LNCaP clone FGC (cell line): ENCODE measurements around the gene IGSF21.

Experiments
- DNase-seq: peaks from one replicate; pipeline ENCODE4 v3.0.0-alpha.2; 2011; ENCODE audit warnings: low read depth
- H3K4me3 ChIP-seq: 2 replicates; pipeline ENCODE4 v1.5.1; 2011; ENCODE audit warnings: mild to moderate bottlenecking, low read depth, low read length, control low read depth
- TF ChIP-seq, protein P1 (sequence below): IDR thresholded peaks from 2 replicates; pipeline ENCODE4 v1.5.1; 2012; ENCODE audit warnings: mild to moderate bottlenecking; ENCODE audit not compliant: control insufficient read depth, insufficient read depth; ENCODE audit errors: extremely low read depth

IGSF21 gene

DNA sequence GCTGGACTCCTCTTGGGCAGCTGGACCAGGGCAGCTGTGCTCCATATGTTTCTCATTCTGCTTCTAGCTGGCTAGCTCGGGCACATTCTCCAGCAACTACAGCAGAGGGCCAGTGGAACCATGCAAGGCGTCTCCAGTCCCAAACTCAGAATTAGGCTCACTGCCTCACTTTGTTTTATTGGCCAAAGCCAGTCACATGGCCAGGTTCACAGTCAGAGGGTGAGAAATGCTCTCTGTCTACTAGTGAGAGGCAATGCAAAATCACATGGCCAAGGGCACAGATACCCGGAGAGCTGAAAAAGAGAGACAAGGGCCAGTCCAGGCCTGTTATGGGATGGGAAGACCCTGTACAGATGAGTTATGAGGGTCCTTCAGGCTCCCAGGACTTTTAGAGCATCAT lies 294.3 kb downstream of the IGSF21 start:
- TF ChIP-seq, protein P1, sequence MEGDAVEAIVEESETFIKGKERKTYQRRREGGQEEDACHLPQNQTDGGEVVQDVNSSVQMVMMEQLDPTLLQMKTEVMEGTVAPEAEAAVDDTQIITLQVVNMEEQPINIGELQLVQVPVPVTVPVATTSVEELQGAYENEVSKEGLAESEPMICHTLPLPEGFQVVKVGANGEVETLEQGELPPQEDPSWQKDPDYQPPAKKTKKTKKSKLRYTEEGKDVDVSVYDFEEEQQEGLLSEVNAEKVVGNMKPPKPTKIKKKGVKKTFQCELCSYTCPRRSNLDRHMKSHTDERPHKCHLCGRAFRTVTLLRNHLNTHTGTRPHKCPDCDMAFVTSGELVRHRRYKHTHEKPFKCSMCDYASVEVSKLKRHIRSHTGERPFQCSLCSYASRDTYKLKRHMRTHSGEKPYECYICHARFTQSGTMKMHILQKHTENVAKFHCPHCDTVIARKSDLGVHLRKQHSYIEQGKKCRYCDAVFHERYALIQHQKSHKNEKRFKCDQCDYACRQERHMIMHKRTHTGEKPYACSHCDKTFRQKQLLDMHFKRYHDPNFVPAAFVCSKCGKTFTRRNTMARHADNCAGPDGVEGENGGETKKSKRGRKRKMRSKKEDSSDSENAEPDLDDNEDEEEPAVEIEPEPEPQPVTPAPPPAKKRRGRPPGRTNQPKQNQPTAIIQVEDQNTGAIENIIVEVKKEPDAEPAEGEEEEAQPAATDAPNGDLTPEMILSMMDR = no peak
- H3K4me3 ChIP-seq = no peak overlapping the region
- DNase-seq = no peak

DNA sequence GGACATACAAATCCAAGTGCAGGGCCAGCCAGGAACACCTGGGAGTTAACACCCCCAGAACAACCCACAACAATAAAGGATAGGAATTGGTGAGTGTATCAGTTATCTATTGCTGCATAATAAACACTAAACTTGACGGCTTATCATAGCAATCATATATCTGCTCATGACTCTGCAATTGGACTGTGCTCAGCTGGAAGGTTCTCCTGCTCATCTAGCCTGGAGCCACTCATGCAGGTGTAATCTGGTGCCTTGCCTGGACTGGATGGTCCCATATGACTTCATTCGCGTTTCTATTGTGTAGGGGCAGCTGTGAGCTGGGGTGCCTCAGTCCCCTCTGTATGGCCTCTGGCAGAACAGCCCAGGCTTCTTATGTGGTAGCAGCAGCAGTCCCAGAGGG lies 296.9 kb downstream of the IGSF21 start:
- DNase-seq = no peak
- no peak overlapping the region for H3K4me3 ChIP-seq
- TF ChIP-seq, protein P1 = no peak

DNA sequence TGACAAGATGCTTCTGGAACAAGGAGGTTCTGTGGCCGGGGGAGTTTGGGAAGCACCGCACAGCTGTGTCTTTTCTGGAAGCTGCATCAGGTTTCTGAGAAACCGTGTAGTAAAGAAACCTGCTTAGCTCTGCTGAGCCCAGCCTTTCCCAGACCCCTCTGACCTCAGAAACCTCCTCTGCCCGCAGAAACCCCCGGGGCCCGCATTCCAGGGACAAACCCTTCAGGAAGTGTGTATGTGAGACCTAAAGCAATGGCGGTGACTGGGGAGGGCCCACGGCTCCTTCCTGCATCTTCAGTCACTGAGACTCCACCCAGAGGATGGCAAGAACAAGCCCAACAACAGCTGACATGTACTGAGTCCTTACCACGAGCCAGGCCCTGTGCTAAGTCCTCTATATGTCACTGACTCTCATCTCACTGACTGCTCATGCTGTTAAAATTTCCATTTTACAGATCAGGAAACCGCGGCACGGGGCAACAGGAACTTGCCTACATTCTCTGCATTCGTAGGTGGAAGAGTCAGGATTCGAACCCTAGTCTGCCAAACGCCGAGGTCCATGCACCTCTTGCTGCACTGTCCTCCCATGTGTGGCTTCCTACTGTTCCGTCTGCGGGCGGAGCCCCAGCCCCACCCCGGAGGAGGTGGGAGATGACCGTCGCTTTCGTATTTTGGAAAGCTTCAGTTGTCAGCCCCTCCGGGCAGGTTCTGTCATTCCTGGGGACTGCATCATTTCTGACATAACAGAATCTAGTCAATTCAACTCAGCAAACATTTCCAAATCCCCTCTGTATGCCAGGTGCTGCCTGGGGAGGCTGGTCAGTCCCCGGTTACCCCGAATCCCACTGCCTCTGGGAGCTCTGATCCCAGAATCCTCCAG lies 299.8 kb downstream of the IGSF21 start:
- DNase-seq = no peak
- TF ChIP-seq, protein P1 = no peak
- H3K4me3 ChIP-seq = no peak overlapping the region

DNA sequence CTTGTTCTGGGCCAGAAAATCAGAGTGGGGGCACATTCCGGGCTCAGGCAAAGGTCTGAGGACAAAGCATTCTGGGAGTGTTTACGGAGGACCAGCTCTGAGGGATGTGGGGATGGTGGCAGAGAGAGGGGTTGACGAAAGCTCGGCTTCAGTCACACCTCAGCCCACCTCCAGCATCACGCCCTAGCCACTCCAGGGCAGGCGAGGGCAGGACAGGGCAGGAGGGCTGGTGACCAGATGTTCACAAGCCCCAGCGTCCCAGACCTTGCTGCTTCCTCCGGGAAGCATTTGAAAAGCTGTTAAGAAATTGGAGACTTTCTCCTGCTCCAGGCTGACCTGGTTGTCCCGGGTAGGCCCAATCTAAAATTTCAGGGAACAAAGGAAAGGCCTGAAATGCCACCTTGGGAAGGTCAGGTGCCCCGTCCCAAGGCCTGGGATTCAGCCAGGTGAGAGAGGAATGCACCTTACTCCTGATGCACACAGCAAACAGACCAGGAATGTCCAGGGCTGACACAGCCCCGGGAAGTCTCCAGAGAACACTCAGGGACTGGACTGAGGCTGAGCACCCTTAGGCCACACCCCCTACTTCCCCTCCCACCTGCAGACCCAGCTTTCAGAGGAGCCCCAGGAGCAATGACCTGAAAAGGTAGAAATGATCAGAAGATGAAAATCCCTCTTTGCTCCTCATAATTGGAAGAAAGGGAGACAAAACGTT lies 301.2 kb downstream of the IGSF21 start:
- DNase-seq = no peak
- H3K4me3 ChIP-seq = no peak overlapping the region
- TF ChIP-seq, protein P1 = no peak

DNA sequence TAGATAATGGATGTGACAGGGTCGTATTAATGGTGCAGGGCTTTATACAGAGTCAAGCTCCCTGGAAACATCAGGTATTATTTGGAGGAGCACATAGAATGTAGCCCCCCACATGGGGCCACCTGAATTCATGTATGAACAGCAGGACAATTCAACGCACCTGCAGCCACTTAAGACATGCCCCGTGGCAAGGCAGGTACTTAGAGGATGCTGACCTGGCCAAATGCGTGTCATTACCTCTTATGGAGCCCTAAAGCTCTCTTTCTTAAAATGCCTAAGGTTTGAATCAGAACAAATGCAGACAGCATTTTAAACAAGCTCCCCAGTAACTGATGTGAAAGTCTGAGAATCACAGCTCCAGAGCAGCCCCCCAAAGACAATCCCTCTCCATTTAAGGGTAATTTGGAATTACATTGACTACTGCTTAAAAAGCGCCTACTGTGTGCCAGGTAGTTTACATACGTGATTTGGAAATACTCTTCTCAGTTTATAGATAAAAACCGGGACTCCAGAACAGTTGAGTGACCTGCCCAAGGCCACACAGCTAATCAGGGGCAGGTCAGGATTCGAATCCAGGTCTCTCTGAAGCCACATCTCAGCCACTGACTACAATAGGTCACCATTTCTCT lies 302.1 kb downstream of the IGSF21 start:
- no peak overlapping the region for H3K4me3 ChIP-seq
- TF ChIP-seq, protein P1 = no peak
- DNase-seq = no peak

DNA sequence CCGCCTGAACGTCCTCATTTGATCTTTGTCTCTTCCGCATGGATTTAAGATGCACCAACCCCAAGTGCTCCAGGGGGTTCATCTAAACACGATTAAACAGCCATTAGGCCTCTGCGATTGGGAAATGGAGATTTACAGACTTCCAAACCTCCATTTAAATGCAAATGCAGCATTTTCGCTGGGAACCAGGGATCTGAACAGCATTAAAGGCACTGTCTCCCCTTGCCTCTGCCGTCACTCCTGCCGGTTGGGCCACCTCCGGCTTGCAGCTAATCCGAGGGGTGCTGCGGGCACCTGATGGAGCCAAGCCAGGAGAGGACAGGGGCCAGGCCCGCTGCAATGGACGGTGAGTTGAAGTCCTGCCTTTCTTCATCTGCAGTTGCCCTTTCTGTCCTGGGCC lies 302.8 kb downstream of the IGSF21 start:
- DNase-seq = no peak
- H3K4me3 ChIP-seq = no peak overlapping the region
- TF ChIP-seq, protein P1 = no peak
